SU-DHL-6 (cell line): Measurements from ENCODE around the gene GNRHR.
"Not testable (repeated sequence)": the region's sequence is repeated elsewhere in the genome, so short reads cannot be mapped to it uniquely, and the experiment has no call there.

ENCODE experiments used
- H2AFZ ChIP-seq: fragments of 200-600 bp; sonication (generic); 2 replicates; pipeline ENCODE4 v1.6.1; 2014; ENCODE audit warnings: low read depth, mild to moderate bottlenecking, moderate library complexity, mixed read lengths, antibody characterized with exemption, low read length; ENCODE audit not compliant: severe bottlenecking
- H3F3A ChIP-seq: fragments of 200-600 bp; shearing (Covaris generic); 2 replicates; pipeline ENCODE4 v1.6.0; 2016; ENCODE audit warnings: antibody characterized with exemption, mild to moderate bottlenecking; ENCODE audit not compliant: insufficient read depth
- H3K27ac ChIP-seq: fragments of 200-600 bp; sonication (generic); 2 replicates; pipeline ENCODE4 v1.5.1; 2016; ENCODE audit warnings: low read depth, mild to moderate bottlenecking, low read length, moderate library complexity, mixed read lengths
- H3K27me3 ChIP-seq: fragments of 200-600 bp; sonication (generic), shearing (Covaris generic); 2 replicates; pipeline ENCODE4 v1.6.0; 2014; ENCODE audit warnings: mild to moderate bottlenecking, low read length
- H3K36me3 ChIP-seq: fragments of 200-600 bp; sonication (generic); 2 replicates; pipeline ENCODE4 v1.6.1; 2014; ENCODE audit warnings: mild to moderate bottlenecking, low read length, mixed read lengths
- H3K4me2 ChIP-seq: fragments of 300-600, 200-600 bp; shearing (Covaris generic), sonication (generic); 2 replicates; pipeline ENCODE4 v1.6.0; 2014; ENCODE audit warnings: low read length, low read depth, mild to moderate bottlenecking; ENCODE audit not compliant: poor library complexity, severe bottlenecking
- H3K4me3 ChIP-seq: fragments of 200-600 bp; sonication (generic); 2 replicates; pipeline ENCODE4 v1.5.1; 2014; ENCODE audit warnings: antibody characterized with exemption, low read length, mild to moderate bottlenecking, mixed read lengths; ENCODE audit not compliant: insufficient read depth, poor library complexity, severe bottlenecking
- H3K79me2 ChIP-seq: fragments of 200-600 bp; sonication (generic); 2 replicates; pipeline ENCODE4 v1.6.1; 2014; ENCODE audit warnings: mild to moderate bottlenecking, low read length, moderate library complexity; ENCODE audit not compliant: insufficient read depth
- H3K9ac ChIP-seq: fragments of 200-600 bp; sonication (generic); 2 replicates; pipeline ENCODE4 v1.7.0; 2014; ENCODE audit warnings: mild to moderate bottlenecking, low read length
- H3K9me2 ChIP-seq: fragments of 200-600 bp; sonication (generic); replicated peaks from 2 replicates; pipeline ENCODE4 v1.6.1; 2014; ENCODE audit warnings: low read length; ENCODE audit not compliant: insufficient read depth
- H3K9me3 ChIP-seq: fragments of 200-600 bp; sonication (generic); 2 replicates; pipeline ENCODE4 v1.6.1; 2014; ENCODE audit warnings: low read length, mixed read lengths; ENCODE audit not compliant: insufficient read depth
- H4K20me1 ChIP-seq: fragments of 200-600 bp; sonication (generic); 2 replicates; pipeline ENCODE4 v1.6.1; 2014; ENCODE audit warnings: low read depth, mild to moderate bottlenecking, antibody characterized with exemption, low read length, moderate library complexity, mixed read lengths
- EZH2phosphoT487 ChIP-seq: fragments of 200-600 bp; sonication (generic), shearing (Covaris generic); conservative IDR thresholded peaks from 2 replicates; pipeline ENCODE4 v1.6.1; 2018; ENCODE audit warnings: mild to moderate bottlenecking, antibody characterized with exemption, low read length, moderate library complexity, mixed read lengths
- TF ChIP-seq, protein P1 (sequence below): fragments of 200-600 bp; sonication (generic); IDR thresholded peaks from one replicate; pipeline ENCODE4 v1.5.1; 2017; ENCODE audit warnings: antibody characterized with exemption, mild to moderate bottlenecking, low read length, moderate library complexity; ENCODE audit not compliant: insufficient read depth, poor library complexity, severe bottlenecking

GNRHR gene

DNA sequence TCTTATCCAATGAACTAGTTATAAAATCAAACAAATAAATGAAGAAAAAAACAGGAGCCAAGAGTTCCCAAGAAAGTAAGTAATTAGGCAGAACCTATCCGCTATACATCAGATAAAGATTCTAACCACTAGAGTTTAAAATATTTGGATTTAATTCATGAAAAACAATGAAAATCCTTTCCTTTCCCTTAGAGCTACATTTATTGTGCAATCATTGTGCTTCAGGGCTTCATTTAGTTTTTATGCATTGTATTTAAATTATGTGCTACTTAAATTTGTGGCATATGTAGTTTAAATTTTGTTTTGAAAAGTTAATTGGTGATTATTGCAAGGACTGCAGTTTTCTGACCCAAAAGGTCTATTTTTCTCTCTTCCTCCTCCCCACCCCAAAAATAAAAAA is 17.9 kb downstream of the GNRHR start:
- no peak overlapping the region for H3K9ac ChIP-seq
- H3K79me2 ChIP-seq = no peaks in the 10 kb centered on the region
- no peak overlapping the region for H2AFZ ChIP-seq
- no peaks in the 10 kb centered on the region for H3K36me3 ChIP-seq
- no peaks in the 10 kb centered on the region for H3K9me2 ChIP-seq
- H3F3A ChIP-seq = no peaks in the 10 kb centered on the region
- no peak overlapping the region for H3K4me2 ChIP-seq
- H3K27me3 ChIP-seq = no peaks in the 10 kb centered on the region
- H3K4me3 ChIP-seq = no peak overlapping the region
- TF ChIP-seq, protein P1, sequence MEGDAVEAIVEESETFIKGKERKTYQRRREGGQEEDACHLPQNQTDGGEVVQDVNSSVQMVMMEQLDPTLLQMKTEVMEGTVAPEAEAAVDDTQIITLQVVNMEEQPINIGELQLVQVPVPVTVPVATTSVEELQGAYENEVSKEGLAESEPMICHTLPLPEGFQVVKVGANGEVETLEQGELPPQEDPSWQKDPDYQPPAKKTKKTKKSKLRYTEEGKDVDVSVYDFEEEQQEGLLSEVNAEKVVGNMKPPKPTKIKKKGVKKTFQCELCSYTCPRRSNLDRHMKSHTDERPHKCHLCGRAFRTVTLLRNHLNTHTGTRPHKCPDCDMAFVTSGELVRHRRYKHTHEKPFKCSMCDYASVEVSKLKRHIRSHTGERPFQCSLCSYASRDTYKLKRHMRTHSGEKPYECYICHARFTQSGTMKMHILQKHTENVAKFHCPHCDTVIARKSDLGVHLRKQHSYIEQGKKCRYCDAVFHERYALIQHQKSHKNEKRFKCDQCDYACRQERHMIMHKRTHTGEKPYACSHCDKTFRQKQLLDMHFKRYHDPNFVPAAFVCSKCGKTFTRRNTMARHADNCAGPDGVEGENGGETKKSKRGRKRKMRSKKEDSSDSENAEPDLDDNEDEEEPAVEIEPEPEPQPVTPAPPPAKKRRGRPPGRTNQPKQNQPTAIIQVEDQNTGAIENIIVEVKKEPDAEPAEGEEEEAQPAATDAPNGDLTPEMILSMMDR = no peak
- TF ChIP-seq EZH2phosphoT487 = no peak
- no peak overlapping the region for H3K27ac ChIP-seq
- no peaks in the 10 kb centered on the region for H4K20me1 ChIP-seq
- H3K9me3 ChIP-seq = no peaks in the 10 kb centered on the region

- H2AFZ ChIP-seq = no peak overlapping the region
- H3K36me3 ChIP-seq = no peaks in the 10 kb centered on the region
- H3K9me3 ChIP-seq = no peaks in the 10 kb centered on the region
- no peaks in the 10 kb centered on the region for H3K9me2 ChIP-seq
- H4K20me1 ChIP-seq = no peaks in the 10 kb centered on the region
- no peak overlapping the region for H3K4me3 ChIP-seq
- H3K4me2 ChIP-seq = no peak overlapping the region
- no peaks in the 10 kb centered on the region for H3K79me2 ChIP-seq
- H3K27ac ChIP-seq = no peak overlapping the region
- H3K27me3 ChIP-seq = no peaks in the 10 kb centered on the region
- no peaks in the 10 kb centered on the region for H3F3A ChIP-seq
- H3K9ac ChIP-seq = no peak overlapping the region
- TF ChIP-seq, protein P1 = no peak
- TF ChIP-seq EZH2phosphoT487 = no peak
Measured at GRCh38 chr4:67735325-67735724, 18.9 kb downstream of the GNRHR start.

- H4K20me1 ChIP-seq, H3K9me3 ChIP-seq, H3K9me2 ChIP-seq, H3K4me3 ChIP-seq, H3K9ac ChIP-seq, H3K27ac ChIP-seq, H2AFZ ChIP-seq, H3K79me2 ChIP-seq, H3K27me3 ChIP-seq, H3K36me3 ChIP-seq, H3F3A ChIP-seq, H3K4me2 ChIP-seq: not testable (repeated sequence)
Measured at GRCh38 chr4:67730511-67730910, 23.7 kb downstream of the GNRHR start.

DNA sequence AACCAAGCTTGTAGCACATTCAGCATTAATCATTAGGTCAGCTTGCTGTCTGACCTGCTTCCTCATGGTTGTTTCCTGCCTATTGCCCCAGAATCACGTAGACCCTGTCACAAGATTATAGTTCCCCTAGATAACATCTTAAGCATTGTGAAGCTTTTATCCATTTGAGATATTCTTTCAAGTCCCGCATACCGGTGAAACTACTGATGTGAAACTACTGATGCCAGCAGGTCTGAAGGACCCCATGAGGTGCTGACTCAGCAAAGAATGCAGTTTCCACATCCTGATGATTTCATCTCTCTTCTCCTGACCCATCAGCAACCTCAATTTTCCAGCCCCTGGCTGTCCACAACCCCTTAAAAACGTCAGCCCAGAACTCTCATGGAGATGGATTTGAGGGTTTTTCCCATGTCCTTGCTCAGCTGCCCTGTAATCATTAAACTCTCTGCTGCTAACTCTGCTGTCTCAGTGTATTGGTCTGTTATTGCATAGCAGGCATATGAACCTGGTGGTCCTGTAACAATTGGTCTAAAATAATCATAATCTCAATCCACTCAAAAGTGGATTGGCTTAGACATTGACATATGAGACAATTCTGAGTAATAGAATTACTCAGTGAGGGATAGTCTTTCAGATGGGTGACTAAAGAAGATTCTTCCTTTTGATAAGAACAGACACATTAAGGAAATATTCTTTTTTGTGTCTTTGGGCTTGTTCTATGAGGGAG is 26.9 kb downstream of the GNRHR start:
- Histone ChIP-seq H3K9ac (no peak overlapping the region), H3F3A (no peaks in the 10 kb centered on the region), H3K9me3 (no peaks in the 10 kb centered on the region), H3K4me3 (no peak overlapping the region), H3K36me3 (no peaks in the 10 kb centered on the region), H3K79me2 (no peaks in the 10 kb centered on the region), H4K20me1 (no peaks in the 10 kb centered on the region), H3K27ac (no peak overlapping the region), H2AFZ (no peak overlapping the region), H3K27me3 (no peaks in the 10 kb centered on the region), H3K9me2 (no peaks in the 10 kb centered on the region), H3K4me2 (no peak overlapping the region)
- TF ChIP-seq EZH2phosphoT487 = no peak
- TF ChIP-seq, protein P1 = no peak
